Mesendoderm (in vitro differentiated cells): Measurements from ENCODE around the gene DNAJC1. TPM values are rescaled to one million over a fixed set of nuclear protein-coding genes. Genes with fewer than 3 reads are reported as not detected.

ENCODE experiments used
- DNase-seq: peaks from one replicate; pipeline ENCODE4 v3.0.0; 2013
- H2AK5ac ChIP-seq: 2 replicates; pipeline ENCODE4 v1.6.1; 2013; ENCODE audit warnings: low read length, inconsistent platforms
- H2BK120ac ChIP-seq: 2 replicates; pipeline ENCODE4 v1.6.1; 2013; ENCODE audit warnings: low read depth, mild to moderate bottlenecking, low read length, moderate library complexity, mixed read lengths
- H2BK15ac ChIP-seq: replicated peaks from 2 replicates; pipeline ENCODE4 v1.6.1; 2013; ENCODE audit warnings: low read depth, mild to moderate bottlenecking, moderate library complexity
- H2BK5ac ChIP-seq: 2 replicates; pipeline ENCODE4 v1.6.1; 2013; ENCODE audit warnings: low read length, inconsistent platforms
- H3K18ac ChIP-seq: 2 replicates; pipeline ENCODE4 v1.6.1; 2013; ENCODE audit warnings: mild to moderate bottlenecking, low read length, mixed read lengths
- H3K23ac ChIP-seq: one replicate; pipeline ENCODE4 v1.6.1; 2013; ENCODE audit warnings: low read length
- H3K27ac ChIP-seq: 2 replicates; pipeline ENCODE4 v1.5.1; 2013; ENCODE audit warnings: low read depth, mild to moderate bottlenecking, inconsistent platforms, low read length, moderate library complexity
- H3K27me3 ChIP-seq: 2 replicates; pipeline ENCODE4 v1.6.1; 2013; ENCODE audit warnings: low read length, control low read depth, mild to moderate bottlenecking, inconsistent platforms; ENCODE audit not compliant: insufficient read depth, poor library complexity
- H3K36me3 ChIP-seq: 2 replicates; pipeline ENCODE4 v1.6.1; 2013; ENCODE audit warnings: low read length, inconsistent platforms; ENCODE audit not compliant: control insufficient read depth, insufficient read depth
- H3K4ac ChIP-seq: one replicate; pipeline ENCODE4 v1.6.1; 2013; ENCODE audit warnings: low read depth, mild to moderate bottlenecking, low read length, moderate library complexity
- H3K4me1 ChIP-seq: 2 replicates; pipeline ENCODE4 v1.6.1; 2013; ENCODE audit warnings: low read depth, low read length, inconsistent platforms; ENCODE audit not compliant: control insufficient read depth
- H3K4me2 ChIP-seq: 2 replicates; pipeline ENCODE4 v1.6.1; 2013; ENCODE audit warnings: low read length
- H3K4me3 ChIP-seq: 2 replicates; pipeline ENCODE4 v1.5.1; 2013; ENCODE audit warnings: mild to moderate bottlenecking, low read length
- H3K56ac ChIP-seq: one replicate; pipeline ENCODE4 v1.6.1; 2013; ENCODE audit warnings: low read length
- H3K79me1 ChIP-seq: 2 replicates; pipeline ENCODE4 v1.6.1; 2013; ENCODE audit warnings: low read length, inconsistent platforms
- H3K79me2 ChIP-seq: 2 replicates; pipeline ENCODE4 v1.6.1; 2013; ENCODE audit warnings: mild to moderate bottlenecking, low read length; ENCODE audit not compliant: control insufficient read depth, insufficient read depth
- H3K9ac ChIP-seq: 2 replicates; pipeline ENCODE4 v1.6.1; 2013; ENCODE audit warnings: low read length, inconsistent platforms
- H4K5ac ChIP-seq: one replicate; pipeline ENCODE4 v1.6.1; 2013; ENCODE audit warnings: low read length
- H4K8ac ChIP-seq: one replicate; pipeline ENCODE4 v1.6.1; 2013; ENCODE audit warnings: low read depth, mild to moderate bottlenecking, control low read depth, low read length, moderate library complexity
- WGBS: extraction: QIAGEN DNeasy Blood & Tissue Kit; methylation state at CpG from one replicate; pipeline ENCODE4 v1.1.7; 2013; ENCODE audit warnings: low lambda C conversion rate, missing lambda C conversion rate; ENCODE audit not compliant: insufficient coverage; ENCODE audit errors: extremely low coverage; 5-methylcytosine and 5-hydroxymethylcytosine counted together
- small RNA-seq: library from polyadenylated mRNA; stranded (forward); fragments of <200 nt; extraction: miRNeasy Mini kit (QIAGEN cat#:217004); gene quantifications from one replicate; pipeline ENCODE3, GENCODE V24; 2013; ENCODE audit not compliant: insufficient read depth

The DNAJC1 gene

DNA sequence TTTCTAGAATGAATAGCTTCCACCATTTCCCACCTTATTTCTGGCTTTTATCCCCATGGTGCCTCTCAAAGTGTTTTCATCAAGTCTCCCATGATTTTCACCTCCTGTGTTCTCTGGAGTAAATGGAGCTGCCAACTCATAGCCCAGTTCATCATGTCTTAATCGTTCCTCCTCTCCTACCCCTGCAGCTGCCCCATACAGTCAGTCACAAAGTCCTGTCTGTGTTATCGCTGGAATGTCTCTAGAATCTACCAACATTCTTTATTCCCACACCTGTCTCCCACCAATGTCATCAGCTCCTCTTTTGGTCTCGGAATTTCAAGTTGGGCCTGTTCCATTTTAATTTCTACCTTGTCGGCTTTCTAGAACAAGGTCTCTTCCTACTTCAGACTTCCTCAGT, 290.6 kb downstream of the DNAJC1 start:
- H3K79me1 ChIP-seq = no peaks in the 10 kb centered on the region
- no peak overlapping the region for H3K23ac ChIP-seq
- H3K27ac ChIP-seq = no peak overlapping the region
- H4K5ac ChIP-seq = no peak overlapping the region
- peak; percentile 45 for DNase-seq
- no peaks in the 10 kb centered on the region for H3K4me1 ChIP-seq
- no peak overlapping the region for H4K8ac ChIP-seq
- H3K36me3 ChIP-seq = no peaks in the 10 kb centered on the region
- H2BK120ac ChIP-seq = no peak overlapping the region
- H3K56ac ChIP-seq = no peak overlapping the region
- no peak overlapping the region for H2BK5ac ChIP-seq
- WGBS = no CpG with 5 or more reads among the region's 4 CpGs
- no peak overlapping the region for H2BK15ac ChIP-seq
- H3K79me2 ChIP-seq = peaks cover under 1% of the 10 kb centered on the region
- no peaks in the 10 kb centered on the region for H3K27me3 ChIP-seq
- no peak overlapping the region for H3K4me2 ChIP-seq
- no peak overlapping the region for H3K18ac ChIP-seq
- no peak overlapping the region for H3K4ac ChIP-seq
- H3K4me3 ChIP-seq = no peak overlapping the region
- no peak overlapping the region for H2AK5ac ChIP-seq
- no peak overlapping the region for H3K9ac ChIP-seq

DNA sequence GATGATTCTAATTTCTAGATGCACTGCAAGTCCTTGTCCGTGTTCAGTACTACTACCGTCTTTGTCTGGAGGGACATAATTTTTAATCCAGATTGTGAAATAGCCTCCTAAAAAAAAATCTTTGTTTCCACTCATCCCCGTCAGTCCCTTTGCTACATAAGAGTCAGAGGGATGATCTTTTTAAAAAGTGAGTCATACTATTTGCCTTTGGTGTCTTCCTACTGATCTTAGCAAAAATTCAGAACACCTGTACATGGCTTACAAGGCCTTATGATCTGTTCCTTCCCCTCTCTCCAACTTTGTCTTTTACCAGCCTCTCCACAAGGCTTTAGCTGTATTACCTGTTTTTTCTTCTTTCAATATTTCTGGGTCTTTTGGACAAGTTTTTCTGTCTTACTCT, 296.0 kb downstream of the DNAJC1 start:
- no peak overlapping the region for H3K27ac ChIP-seq
- H4K5ac ChIP-seq = no peak overlapping the region
- DNase-seq = no peak
- peaks cover 11% of the 10 kb centered on the region for H3K79me2 ChIP-seq
- H4K8ac ChIP-seq = no peak overlapping the region
- WGBS = no CpG with 5 or more reads among the region's 3 CpGs
- H3K4me1 ChIP-seq = no peaks in the 10 kb centered on the region
- H3K27me3 ChIP-seq = no peaks in the 10 kb centered on the region
- H3K23ac ChIP-seq = no peak overlapping the region
- peaks cover 11% of the 10 kb centered on the region for H3K79me1 ChIP-seq
- no peaks in the 10 kb centered on the region for H3K36me3 ChIP-seq
- no peak overlapping the region for H3K4me2 ChIP-seq
- H2BK5ac ChIP-seq = no peak overlapping the region
- no peak overlapping the region for H2BK120ac ChIP-seq
- H3K56ac ChIP-seq = no peak overlapping the region
- no peak overlapping the region for H2BK15ac ChIP-seq
- H3K9ac ChIP-seq = no peak overlapping the region
- no peak overlapping the region for H3K4ac ChIP-seq
- no peak overlapping the region for H3K18ac ChIP-seq
- no peak overlapping the region for H2AK5ac ChIP-seq
- no peak overlapping the region for H3K4me3 ChIP-seq

Small RNA genes within 50 kb of the gene (small RNA-seq; reads per million reads assigned to genes)
- gene RN7SKP219 (not detected), gene RN7SKP37 (not detected)
